CD1c-positive myeloid dendritic cell (primary cell): Measurements from ENCODE around the gene ADGRV1.
"Not testable (repeated sequence)": the region's sequence is repeated elsewhere in the genome, so short reads cannot be mapped to it uniquely, and the experiment has no call there.

Source experiments
- DNase-seq: peaks from one replicate; pipeline ENCODE4 v3.0.0-alpha.2; 2016; ENCODE audit errors: extremely low spot score

The ADGRV1 gene

DNA sequence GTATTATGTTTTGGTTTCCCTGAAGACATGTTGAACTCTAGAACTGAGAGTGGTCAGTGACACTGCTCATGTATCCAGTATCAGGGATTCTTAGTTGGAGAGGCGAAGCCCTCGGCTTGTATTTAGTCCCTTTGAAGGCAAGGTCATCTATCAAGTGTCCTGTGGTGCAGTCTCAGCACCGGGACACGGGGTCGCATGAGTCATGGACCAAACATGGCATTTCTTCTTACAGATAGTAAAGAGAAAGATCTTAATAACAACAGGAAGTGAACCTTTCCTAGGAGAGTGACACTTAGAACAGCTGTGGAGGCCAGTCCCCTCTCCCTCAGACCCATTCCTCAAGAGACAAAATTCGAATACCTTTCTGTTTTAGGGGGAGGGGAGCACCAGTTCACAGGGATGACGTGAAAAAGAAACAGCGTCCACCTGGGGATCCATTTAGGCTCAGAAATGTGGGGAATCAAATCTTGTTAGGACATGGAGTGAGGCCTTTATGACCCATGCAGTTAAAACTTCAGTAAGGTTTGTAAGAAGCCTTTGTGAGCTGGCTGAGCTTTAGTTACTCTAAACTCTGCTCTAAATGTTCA, 86.5 kb downstream of the ADGRV1 start:
- DNase-seq: no peak

DNA sequence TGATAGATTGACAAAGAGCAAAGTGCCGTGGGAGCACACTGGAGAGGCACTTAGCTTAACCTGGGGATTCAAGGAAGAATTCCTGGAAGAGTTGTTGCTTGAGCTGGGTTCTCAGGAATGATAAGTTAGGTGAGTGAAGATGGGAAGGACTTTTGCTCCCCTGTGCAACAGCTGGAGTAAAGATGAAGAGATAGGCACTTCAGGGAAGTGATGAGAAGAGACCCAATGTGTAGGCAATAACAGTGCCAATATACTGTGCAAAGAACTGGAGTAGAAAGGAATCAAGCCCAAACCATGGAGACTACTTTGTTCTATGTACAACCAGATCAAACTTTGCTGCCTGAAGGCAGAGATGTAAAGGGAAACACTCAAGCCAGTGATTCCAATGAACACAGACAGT, 92.2 kb downstream of the ADGRV1 start:
- DNase-seq: no peak

DNA sequence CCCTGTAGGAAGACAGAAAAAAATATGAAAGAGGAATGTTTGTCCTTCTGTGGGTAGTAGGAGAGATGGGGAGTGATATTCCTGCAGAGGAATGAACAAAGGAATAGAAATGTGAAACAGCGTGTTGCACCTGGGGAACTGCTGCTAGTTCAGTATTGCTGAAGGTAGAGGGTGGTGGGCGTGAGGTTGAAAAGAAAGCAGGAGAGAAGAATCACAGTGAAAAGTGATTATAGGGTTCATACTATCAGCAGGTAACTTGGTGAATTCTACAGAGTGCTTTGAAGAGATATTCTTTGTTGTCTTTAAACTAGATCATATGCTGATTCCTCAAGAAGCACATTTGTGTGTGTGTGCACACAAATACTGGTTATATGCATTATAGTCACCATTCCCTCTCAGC, 95.6 kb downstream of the ADGRV1 start:
- no peak for DNase-seq

DNA sequence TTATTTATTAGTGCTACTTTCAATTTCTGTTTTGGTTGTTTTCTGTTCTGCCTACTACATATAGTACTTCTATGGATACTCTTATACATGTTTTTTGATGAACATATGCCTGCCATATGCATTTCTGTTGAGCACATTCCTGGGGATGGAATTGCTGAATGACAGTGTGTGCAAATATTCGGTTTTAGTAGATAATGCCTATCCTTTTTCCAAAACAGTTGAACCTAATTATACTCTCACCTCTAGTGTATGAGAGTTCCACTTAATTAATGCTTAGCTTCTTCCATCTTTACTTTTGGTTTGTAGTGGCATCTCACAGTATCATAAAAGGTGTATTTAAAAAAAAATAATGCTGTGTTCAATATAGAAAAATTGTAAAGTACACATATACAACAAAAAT, 96.8 kb downstream of the ADGRV1 start:
- no peak for DNase-seq

DNA sequence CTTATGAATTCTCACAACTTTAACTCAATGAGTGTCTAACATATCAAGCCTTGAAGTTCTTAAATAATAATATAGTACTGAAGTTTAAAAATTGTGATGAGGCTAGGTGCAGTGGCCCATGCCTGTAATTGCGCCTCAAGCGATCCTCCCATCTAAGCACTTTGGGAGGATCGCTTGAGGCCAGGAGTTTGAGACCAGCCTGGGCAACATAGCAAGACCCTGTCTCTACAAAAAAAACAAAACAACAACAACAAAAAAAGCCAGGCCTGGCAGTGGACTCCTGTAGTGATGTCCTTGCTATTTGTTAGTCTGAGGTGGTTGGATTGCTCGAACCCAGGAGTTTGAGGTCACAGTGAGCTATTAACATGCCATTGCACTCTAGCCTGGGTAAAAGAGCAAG, 98.4 kb downstream of the ADGRV1 start:
- no peak for DNase-seq

DNA sequence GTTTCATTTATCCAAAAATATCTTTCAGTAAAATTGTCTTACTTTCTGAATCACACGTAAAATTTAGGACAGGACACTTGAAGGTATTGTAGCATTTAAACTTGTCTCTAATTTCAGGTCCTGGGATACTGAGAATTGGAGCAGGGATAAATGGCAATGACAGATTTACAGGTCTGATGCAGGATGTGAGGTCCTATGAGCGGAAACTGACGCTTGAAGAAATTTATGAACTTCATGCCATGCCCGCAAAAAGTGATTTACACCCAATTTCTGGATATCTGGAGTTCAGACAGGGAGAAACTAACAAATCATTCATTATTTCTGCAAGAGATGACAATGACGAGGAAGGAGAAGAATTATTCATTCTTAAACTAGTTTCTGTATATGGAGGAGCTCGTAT, 99.2 kb downstream of the ADGRV1 start:
- no peak for DNase-seq

DNA sequence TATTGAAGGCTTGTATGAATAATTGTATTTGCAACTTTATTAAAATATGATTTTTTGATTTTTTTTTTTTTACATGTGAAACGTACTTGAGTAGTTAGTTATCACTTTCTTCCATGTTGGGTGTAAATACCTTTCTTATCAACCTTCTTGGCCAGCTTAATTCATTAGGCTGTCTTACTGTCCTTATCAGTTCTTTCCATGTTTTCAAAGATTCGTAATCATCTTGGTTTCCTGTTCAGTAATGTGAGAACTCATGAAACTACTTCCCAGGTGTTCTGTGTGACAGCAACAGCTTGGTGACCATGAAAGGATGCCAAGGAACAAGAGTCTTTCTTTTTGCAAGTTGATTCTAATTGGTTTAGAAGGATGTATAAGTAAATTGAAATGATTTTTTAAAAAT, 100.0 kb downstream of the ADGRV1 start:
- no peak for DNase-seq

DNA sequence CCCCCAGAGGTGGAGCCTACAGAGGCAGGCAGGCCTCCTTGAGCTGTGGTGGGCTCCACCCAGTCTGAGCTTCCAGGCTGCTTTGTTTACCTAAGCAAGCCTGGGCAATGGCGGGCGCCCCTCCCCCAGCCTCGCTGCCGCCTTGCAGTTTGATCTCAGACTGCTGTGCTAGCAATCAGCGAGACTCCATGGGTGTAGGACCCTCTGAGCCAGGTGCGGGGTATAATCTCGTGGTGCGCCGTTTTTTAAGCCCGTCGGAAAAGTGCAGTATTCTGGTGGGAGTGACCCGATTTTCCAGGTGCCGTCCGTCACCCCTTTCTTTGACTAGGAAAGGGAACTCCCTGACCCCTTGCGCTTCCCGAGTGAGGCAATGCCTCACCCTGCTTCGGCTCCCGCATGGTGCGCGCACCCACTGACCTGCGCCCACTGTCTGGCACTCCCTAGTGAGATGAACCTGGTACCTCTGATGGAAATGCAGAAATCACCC, 109.5 kb downstream of the ADGRV1 start:
- DNase-seq: not testable (repeated sequence)

DNA sequence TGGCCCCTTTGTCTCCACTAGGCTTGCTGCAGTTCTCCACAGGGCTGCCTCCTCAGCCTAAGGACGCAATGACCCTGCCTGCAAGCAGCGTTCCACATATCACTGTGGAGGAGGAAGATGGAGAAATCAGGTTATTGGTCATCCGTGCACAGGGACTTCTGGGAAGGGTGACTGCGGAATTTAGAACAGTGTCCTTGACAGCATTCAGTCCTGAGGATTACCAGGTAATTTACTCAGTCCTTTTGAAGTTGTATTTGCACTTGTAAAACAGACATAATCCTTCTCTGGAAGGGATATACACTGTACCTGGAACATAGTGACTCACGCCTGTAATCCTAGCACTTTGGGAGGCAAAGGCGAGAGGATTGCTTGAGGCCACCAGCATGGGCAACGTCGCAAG, 116.6 kb downstream of the ADGRV1 start:
- no peak for DNase-seq

DNA sequence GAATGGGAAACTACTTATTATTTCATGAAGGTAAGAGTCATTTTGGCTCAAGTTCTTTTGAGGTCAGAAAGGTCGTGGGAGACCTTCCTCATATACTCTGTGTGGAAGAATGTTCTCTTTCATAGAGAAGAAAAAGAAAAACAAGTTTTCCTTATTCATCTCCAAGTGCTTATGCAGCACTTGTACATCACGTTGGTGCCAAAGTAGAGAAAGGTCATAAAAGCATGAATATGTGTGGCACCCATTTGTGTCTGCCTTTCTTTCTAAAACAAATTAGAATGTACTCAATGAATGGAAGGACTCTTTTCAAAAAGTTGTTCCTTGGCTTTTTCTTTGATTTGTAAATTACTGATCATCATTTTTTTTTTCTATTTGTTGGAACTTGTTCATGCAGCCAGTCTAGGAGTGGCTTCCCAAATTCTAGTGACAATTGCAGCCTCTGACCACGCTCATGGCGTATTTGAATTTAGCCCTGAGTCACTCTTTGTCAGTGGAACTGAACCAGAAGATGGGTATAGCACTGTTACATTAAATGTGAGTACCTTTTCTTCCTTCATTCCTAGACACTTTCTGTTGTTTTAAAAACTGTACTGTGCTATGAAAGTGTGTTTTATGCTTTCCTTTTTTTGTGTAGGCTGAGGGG, 122.4 kb downstream of the ADGRV1 start:
- DNase-seq: no peak

DNA sequence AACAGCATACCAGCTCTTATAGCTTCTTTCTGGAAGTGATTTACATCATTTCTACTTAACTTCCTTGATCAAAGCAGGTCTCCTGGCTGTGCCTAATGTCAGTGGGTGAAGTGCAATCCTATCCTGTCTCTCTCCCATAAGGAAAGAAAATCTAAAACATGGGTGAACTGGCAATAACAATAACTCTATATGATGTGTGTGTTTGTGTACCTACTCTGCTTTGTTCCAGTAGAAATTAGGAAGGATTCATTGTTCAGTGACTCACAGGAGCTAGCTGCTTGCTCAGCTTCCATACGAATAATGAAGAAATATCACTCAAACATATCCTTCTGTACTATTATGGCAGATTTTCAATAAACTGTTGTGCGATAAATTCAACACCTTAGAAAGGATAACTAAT, 123.7 kb downstream of the ADGRV1 start:
- DNase-seq: no peak

DNA sequence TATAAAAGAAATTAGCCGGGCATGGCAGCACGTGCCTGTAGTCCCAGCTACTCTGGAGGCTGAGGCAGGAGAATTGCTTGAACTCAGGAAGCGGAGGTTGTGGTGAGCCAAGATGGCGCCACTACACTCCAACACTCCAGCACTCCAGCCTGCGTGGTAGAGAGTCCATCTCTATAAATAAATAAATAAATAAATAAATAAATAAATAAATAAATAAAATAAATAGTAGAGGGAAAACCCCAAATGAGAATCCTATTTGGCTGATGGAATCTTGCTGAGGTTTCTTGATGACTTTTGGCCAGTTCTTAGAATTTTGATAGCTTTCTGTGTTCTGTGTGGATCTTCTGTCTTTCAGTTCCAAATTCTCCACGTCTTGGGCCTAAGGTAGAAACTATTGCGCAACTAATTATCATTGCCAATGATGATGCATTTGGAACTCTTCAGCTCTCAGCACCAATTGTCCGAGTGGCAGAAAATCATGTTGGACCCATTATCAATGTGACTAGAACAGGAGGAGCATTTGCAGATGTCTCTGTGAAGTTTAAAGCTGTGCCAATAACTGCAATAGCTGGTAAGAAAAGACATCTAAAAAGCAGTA, 126.9 kb downstream of the ADGRV1 start:
- no peak for DNase-seq

DNA sequence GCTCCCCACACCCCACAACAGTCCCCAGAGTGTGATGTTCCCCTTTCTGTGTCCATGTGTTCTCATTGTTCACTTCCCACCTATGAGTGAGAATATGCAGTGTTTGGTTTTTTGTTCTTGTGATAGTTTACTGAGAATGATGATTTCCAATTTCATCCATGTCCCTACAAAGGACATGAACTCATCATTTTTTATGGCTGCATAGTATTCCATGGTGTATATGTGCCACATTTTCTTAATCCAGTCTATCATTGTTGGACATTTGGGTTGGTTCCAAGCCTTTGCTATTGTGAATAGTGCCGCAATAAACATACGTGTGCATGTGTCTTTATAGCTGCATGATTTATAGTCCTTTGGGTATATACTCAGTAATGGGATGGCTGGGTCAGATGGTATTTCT, 127.8 kb downstream of the ADGRV1 start:
- not testable (repeated sequence) for DNase-seq

DNA sequence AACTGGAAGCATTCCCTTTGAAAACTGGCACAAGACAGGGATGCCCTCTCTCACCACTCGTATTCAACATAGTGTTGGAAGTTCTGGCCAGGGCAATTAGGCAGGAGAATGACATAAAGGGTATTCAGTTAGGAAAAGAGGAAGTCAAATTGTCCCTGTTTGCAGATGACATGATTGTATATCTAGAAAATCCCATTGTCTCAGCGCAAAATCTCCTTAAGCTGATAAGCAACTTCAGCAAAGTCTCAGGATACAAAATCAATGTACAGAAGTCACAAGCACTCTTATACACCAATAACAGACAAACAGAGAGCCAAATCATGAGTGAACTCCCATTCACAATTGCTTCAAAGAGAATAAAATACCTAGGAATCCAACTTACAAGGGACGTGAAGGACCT, 128.9 kb downstream of the ADGRV1 start:
- DNase-seq: not testable (repeated sequence)

DNA sequence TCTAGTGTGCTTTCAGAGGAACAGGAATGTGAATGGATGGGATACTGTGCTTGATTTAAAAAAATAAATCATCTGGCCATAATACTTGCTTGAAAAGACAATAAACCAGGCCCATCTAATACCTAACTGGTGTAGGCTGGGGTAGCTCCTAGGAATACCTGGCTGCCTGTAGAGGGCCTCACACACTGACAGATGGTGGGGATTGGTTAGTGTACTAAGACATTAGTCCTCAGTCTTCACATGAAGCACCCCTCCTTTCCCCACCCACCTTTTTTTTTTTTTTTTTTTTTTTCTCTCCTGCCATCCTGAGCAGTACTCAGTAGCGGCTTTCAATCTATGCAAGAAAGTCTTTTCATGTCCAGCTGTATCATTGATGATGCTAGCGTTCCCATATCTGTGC, 130.5 kb downstream of the ADGRV1 start:
- DNase-seq: no peak

DNA sequence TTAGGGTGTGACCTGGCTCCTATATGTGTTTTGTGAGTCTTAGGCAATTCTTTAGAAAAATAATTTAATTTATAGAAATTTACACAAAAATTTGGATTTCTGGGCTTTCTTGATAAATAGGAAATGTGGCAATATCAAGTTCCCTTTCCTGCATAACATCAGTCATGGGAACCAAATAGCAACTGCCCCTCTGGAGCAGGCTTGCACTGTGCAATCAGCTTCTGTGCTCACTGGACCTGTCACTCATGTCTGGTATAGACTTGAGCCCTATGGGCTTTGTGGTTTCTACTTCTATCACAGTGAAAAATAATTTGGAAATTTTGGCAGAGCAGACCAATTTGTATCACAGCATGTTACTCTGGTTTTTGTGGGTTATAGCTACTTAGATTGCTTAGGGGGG, 131.7 kb downstream of the ADGRV1 start:
- peak; percentile 26 for DNase-seq

DNA sequence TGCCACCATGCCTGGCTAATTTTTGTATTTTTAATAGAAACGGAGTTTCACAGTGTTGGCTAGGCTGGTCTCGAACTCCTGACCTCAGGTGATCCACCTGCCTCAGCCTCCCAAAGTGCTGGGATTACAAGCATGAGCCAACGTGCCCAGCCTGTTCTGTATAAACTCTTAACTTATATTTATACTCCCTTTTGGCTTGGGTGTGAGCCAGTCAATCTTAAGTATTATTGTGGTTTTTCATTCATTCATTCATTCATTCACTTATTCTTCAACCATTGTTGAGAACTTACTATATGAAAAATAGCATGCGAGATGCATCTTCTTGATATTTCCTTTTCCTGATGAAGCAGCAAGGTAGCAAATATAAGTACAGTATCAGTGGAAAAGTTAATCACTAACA, 132.9 kb downstream of the ADGRV1 start:
- DNase-seq: no peak

DNA sequence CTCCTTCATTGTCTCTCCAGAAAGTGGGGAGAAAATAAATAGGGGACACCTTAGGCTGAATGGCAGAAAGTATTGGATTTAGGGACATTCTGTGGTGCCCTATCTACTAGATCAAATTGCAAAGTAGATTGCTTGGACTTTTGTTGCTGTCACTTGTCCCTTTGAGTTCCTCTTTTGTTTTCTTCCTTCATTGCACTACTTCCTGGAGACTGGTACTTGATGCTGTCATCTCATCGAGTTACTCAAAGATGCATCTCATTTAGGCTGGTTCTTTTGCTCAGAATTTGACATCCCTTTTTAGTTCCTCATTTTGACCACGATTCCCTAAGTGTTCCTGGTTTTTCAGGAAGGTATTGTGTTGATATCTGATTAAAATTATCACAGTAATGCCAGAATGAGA, 137.6 kb downstream of the ADGRV1 start:
- DNase-seq: peak; percentile 43

DNA sequence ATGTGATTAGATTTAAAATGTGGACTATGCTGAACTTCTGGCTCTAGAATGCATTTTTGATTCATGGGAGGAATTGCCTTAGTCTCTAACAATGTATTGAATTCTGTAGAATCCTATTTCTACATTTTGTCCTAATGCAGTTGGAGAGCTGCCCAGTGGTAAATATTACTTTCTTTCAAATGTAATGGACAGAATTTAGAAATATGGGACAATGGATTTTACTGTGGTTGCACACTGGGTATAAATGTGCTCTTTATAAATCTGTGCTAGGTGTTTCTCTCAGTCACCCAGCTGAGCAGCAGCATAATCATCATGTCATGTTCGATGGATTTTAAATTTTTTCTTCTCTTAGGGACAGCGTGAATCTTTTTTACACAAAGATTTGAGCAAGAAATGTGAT, 141.7 kb downstream of the ADGRV1 start:
- no peak for DNase-seq

DNA sequence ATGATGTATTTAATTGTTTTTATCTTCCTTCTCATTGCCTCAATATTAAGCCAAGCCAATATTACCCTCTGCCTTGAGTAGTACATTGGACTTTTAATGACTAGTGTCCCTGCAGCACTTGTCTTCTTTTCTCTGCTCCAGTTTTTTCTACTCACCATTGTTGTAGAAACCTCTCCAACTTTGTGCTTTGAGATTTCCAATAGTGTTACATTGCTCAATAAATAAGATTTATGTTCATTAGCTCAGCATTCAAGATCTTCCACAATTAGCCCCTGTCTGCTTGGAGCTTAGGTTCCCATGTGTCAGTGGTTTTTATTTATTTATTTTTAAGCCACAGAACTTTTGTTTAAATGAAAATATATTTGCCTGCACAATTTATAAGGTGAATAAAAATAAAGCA, 145.3 kb downstream of the ADGRV1 start:
- DNase-seq: no peak

DNA sequence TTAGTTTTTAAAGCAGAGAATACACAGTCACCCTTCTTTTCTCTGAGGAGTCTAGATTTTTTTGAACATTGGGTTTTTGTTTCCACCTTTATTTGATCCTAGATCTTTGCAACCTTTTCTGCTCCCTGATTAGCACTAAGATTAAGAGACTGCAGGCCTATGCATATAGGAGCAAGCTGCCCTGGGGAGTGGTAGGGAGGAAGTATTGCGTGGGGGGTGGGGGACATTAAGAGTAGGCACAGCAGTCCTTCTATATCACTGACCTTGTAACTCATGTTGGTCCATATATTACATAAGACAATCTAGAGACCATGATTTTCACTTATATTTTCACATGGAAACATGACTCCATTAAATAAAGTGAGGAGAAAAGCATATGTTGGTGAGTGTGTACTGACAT, 149.1 kb downstream of the ADGRV1 start:
- DNase-seq: no peak

DNA sequence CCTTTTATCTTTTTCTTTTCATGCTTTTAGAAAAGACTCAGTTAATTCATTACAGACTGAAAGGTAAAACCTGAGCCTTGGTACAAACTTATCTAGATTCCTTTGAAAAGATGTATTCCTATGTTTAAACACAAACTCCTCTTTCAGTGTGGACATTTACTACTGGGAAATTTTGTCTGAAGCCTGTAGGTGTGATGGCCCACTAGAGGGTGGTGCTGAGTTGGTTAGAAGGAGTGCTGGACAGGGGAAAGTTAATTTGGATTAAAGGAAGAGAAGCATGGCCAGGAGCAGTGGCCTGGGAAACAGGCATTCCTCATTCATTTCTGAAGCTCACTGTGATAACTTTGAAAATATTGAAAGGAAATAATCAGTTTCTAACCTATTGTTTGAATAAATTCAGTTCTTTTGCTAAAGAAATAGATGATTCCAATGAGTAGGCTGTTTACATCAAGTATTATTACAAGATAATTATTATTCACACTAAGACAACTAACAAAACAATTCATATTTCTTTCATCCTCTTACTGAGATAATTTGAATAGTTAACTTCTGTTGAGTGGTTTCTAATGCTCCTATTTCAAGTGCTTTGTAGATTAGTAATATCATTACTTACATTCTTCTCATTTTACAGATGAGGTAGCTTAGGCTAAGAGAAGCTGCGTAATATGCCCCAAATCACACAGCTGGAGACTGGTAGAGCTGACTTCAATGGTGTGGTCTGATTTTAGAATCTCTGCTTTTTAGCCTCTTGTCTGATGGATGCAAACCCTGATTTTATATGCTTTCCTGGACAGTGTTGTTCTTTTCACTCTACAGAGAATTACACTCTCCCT, 150.9 kb downstream of the ADGRV1 start:
- DNase-seq: no peak

DNA sequence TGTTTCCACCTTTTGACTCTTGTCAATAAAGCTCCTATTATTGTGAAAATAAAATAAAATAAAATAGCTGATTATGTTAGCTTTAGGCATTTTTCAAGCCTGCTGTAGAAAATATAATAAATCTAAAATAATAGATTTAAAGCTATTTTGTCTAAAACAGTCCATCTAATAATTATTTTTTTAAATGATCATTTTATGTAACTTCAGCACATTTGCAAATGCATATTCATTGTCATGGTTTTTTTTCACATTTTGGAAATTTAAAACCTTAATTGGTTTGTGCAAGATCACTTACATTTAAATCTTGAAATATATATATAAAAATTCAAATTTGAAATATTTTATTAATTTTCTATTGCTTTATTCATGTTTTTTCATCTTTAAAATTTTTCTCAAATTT, 159.8 kb downstream of the ADGRV1 start:
- no peak for DNase-seq
